Measurements from ENCODE around the gene CACUL1.

DNA sequence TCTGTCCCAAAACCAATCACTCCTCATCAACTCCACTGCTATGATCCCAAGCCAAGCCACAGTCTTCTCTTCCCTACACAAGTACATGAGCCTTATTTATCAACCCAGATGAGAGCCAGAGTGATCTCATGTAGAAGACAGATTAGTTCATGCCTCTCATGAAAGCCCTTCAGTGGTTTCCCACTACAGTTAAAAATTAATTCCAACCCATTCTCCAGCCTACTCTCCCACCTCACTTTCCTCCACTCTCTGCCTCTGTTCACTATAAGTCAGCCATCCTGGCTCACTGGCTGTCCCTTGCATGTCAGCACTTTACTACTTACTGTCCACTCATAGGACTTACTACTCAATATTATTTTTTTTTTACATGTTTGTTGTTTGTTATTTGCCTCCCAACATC, 67.3 kb downstream of the CACUL1 start:
- TF ChIP-seq POLR2A (IDR thresholded peaks at IDR 0.05; ENCODE audit: low read length), result no peak
- TF ChIP-seq GATA1 (IDR thresholded peaks at IDR 0.05; ENCODE audit: low read depth, low read length), result no peak

All from erythroblast (primary cell).